NT2/D1 (cell line): ENCODE measurements around the gene ERC1.

Experiments used
- SUZ12 ChIP-seq: IDR thresholded peaks from 2 replicates; pipeline ENCODE4 v1.6.1; 2011; ENCODE audit not compliant: insufficient read length, insufficient read depth; ENCODE audit errors: extremely low read depth
- ZNF274 ChIP-seq: IDR thresholded peaks from 2 replicates; pipeline ENCODE4 v1.6.1; 2011; ENCODE audit warnings: mild to moderate bottlenecking, low read depth, low read length

GRCh38 chr12:1077036-1077803 is 86.2 kb downstream of the ERC1 start:
- TF ChIP-seq SUZ12 (no peak), ZNF274 (no peak)
